Umbilical cord (tissue), 2 donors: ENCODE measurements around the gene TTC9B. TPM values are rescaled to one million over a fixed set of nuclear protein-coding genes. Genes with fewer than 3 reads are reported as not detected.

Experiments used
- DNase-seq: peaks from one replicate; pipeline ENCODE4 v3.0.0-alpha.2; 2015; ENCODE audit warnings: low spot score
- total RNA-seq: library from RNA; depleted of rRNA; stranded (reverse); fragments of >200 nt; gene quantifications from one replicate; pipeline ENCODE4 v1.2.3, GENCODE V29; 2014; ENCODE audit warnings: low replicate concordance; ENCODE audit not compliant: insufficient read depth

TTC9B gene
- total RNA-seq, 1 donor from 2014 or later, result not detected

GRCh38 chr19:40249201-40249600 lies 31.0 kb upstream of the TTC9B start:
- no peak for DNase-seq

DNA sequence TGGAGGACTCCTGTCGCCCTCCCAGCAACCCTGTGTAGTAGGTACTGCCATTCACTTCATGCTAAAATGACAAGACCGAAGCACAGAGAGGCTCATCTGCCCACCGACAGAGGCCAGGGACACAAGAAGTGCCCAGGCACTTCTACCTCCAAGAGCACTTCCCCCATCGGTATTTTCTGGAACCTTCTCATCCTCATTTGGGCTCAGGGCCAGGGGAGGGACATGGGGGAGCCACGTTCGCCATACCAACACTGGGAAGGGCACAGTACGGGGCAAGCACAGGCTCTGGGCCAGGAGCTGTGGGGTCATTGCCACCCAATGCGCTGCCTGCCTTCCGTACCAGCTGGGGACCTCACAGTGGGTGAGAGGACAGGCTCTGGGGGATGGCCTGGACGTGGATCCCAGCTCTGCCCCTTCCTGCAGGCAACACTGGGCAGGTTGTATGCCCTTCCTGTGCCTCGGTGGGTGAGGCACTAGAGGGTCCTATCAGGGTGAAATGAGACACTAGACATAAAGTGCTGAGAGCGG lies 29.6 kb upstream of the TTC9B start:
- no peak for DNase-seq

DNA sequence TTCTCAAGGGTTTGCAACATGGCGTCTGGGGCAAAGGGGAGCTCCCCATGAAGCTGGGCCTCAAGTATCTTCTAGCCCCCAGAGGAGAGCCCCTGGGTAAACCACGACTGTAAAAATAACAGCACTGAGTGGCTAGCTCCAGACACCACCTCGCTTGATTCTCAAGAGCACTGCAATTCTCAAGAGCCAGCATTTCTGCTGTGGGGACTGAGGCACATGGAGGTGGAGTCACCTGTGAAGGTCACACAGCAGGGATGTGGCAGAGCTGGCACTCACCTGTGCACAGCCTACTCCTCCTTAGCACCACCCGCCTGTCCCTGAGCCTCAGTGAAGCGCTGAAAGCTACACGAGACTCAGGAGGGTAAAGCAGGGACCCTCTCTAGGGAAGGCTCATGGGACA lies 29.0 kb upstream of the TTC9B start:
- DNase-seq, result no peak

DNA sequence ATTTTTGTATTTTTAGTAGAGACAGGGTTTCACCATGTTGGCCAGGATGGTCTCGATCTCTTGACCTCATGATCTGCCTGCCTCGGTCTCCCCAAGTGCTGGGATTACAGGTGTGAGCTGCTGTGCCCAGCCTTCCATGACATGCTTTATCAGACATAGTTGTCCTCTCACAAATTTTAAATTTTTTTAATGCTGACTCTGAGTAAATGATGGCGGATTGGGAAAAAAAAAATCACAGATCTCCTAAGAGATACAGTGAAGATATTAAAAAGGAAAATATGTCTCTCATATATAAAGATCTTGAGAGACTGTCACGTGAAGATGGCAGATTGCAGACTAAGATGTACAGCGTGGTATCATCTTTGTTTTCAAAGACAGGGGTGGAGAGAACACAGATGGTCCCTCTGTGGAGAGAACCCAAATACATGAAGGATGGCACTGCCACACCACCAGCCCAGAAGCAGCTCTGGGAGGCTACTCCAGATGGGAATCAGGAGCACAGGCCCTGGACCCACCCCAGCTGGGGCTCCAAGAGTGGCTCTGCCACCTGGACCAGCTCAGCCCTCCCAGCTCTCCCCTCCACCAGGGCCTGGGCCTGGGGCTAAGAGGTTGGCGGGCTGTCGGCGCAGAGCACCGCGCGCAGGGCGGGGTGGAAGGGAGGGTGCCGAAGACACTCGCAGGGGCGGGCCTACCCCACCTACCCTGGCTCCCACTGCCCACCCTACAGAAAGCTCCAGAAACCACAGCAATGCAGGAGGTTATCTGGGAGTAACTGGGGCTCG lies 28.3 kb upstream of the TTC9B start:
- DNase-seq, result no peak

GRCh38 chr19:40245506-40246128 lies 27.4 kb upstream of the TTC9B start:
- DNase-seq, result no peak

DNA sequence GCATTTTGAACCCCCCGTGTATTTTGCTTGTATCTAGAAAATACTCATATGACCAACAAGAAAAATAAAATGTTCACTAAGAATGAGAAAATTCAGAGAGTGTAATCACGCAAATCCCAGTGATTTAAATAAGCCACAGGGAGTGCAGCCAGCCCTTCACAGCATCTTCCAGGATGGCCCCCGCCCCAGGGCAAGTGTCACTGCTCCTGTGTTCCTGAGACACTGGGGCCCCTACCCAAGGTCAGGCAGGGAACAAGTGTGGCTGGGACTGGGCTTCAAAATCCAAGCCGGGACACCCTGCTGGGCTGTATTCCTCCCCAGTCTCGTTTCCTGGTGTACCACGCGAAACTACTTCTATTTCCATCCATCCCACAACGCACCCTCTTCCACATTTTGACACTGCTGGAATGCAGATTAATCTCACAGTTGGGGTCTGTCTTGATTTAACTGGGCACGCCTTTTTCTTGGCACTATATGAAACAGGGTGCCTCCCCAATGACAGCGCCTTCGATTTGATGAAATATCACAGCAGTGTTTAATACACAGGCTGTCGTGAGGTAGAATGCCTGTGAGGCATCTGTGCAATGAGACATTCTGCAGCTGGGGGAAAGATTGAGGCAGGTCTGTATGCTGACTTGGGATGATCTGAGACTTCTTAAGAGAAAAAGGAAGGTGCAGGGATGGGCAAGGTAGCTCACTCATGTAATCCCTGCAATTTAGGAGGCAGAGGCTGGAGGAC lies 26.6 kb upstream of the TTC9B start:
- no peak for DNase-seq

GRCh38 chr19:40243181-40243580 lies 25.0 kb upstream of the TTC9B start:
- no peak for DNase-seq

DNA sequence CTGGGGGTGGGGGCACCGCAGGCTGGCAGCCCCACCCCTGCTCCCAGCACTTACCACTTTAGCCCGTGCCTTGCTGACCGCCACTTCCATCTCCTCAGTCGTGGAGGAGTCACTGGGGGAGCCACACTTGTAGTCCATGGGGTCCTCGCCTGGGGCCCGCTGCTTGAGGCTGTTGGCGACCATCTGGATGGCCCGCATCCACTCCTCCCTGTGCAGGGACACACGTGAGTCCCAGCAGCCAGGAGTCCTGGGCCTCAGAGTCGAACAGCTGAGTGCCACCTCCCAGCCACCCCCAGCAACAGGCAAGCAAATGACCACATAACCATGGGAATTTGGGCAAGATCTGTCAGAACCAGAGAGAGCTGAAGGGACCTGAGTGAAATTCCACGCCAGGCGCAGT lies 24.3 kb upstream of the TTC9B start:
- no peak for DNase-seq

DNA sequence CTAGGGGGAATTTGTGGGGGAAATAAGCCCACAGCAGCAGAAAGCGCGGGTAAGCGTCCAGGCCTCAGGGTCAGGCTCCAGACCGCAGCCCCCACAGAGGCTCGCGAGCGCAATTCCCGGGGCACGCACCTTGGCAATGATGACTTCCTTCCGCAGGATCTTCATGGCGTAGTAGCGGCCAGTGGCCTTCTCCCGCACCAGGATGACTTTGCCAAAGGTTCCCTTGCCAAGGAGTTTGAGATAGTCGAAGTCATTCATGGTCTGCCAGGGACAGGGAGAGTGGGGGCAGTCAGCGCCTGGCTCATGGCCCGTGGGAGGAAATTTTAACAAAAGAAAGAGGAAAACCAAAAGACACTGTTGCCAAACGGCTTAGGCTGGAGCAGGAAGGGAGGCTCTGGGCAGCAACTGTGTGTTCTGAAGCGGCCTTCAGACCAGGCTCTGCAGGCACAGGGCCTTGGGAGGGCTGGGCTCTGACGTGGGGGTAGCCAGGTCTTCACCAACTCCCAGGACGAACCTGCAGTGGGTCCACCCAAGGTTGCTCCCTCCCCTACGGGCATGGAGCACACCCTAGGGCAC lies 23.7 kb upstream of the TTC9B start:
- no peak for DNase-seq

GRCh38 chr19:40241125-40241808 lies 23.1 kb upstream of the TTC9B start:
- DNase-seq, result no peak

GRCh38 chr19:40240332-40240731 lies 22.1 kb upstream of the TTC9B start:
- DNase-seq, result no peak

GRCh38 chr19:40239415-40240226 lies 21.4 kb upstream of the TTC9B start:
- DNase-seq, result no peak

DNA sequence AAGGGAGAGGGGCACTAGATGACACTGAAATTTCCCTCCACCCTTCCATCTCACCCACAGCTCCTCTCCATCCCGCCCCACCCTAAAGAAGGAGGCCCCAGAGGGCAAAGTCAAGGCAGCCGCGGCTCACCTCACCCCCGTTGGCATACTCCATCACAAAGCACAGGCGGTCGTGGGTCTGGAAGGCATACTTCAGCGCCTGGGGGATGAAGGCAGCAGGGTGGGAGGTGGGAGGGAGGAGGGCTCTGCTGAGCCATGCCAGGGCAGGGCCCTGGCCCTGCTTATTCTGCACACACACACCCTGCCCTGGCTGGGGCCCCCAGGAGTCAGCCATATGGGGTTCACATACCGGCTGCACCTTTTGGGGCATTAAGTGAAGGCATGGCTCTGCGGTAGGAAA lies 20.6 kb upstream of the TTC9B start:
- DNase-seq, result no peak

DNA sequence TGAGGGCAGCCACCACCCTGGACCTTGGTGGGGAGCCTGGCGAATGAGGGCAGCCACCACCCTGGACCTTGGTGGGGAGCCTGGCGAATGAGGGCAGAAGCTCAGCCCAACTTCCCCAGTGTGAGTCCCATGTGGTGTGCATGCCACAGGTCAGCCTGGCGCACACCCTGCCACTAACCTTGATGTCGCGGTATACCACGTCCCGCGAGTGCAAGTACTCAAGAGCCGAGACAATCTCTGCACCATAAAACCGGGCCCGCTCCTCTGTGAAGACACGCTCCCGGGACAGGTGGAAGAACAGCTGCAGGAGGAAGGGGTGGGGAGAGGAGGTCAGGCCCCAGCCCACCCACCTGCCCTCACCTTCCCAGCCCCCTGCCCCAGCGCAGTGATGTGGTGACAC lies 19.6 kb upstream of the TTC9B start:
- DNase-seq, result no peak

DNA sequence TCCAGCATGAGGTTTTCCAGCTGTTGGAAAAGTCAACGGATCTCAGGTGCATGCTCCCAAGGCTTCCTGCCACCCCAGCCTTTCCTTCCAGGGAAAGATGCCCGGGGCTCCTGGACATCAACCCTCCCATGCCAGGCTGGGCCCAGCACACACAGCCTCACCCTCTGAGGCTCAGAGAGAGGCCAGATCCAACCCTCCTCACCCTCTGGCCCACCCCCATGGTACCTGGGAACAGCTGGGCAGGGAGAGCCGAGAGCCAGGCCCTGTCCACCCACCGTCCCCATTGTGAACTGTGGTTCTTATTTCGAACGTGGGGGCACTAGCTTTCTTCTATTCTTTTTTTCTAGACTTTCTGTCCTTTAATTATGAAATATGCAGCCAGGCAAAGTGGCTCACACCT lies 18.2 kb upstream of the TTC9B start:
- no peak for DNase-seq

- no peak for DNase-seq
These were observed 17.8 kb upstream of the TTC9B start for GRCh38 chr19:40236026-40236355.

- DNase-seq, result no peak
These were observed 17.2 kb upstream of the TTC9B start for GRCh38 chr19:40235238-40236025.

DNA sequence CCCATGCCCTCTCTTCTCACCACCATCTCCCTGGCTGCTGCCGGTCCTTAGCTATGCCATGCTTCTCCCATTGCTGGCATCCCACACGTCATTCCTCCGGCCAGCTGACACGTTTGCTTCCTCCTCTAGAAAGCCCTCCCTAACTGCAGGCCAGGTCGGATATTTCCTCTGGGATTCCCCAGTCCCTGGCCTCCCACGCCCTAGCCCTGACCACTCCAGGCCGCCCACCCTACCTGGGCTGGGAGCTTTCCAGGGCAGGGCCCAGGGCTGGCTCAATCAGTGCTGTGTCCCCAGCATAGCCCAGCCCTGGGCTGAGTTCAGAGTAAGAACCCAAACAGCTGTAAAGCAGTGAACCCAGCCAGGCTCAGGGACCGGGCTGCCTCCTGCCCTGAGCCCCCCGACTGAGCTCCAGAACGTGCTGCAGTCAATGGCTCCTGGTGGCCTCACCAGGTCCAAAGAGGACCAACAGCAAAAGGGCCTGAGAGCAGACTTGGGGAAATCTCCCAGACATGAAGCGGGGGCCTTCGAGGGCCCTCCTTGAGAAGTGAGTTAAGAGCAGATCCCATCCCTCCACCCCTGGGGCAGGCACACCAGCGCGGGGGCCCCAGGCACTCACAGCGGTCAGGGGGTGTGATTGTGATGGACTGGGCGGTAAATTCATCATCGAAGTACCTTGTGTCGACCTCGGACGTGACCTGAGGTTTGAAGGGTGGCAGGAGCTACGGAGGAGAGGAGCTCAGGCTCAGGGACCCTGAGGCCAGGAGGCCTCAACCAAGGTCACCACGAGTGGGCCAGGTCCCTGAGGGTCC lies 16.4 kb upstream of the TTC9B start:
- DNase-seq, result no peak

DNA sequence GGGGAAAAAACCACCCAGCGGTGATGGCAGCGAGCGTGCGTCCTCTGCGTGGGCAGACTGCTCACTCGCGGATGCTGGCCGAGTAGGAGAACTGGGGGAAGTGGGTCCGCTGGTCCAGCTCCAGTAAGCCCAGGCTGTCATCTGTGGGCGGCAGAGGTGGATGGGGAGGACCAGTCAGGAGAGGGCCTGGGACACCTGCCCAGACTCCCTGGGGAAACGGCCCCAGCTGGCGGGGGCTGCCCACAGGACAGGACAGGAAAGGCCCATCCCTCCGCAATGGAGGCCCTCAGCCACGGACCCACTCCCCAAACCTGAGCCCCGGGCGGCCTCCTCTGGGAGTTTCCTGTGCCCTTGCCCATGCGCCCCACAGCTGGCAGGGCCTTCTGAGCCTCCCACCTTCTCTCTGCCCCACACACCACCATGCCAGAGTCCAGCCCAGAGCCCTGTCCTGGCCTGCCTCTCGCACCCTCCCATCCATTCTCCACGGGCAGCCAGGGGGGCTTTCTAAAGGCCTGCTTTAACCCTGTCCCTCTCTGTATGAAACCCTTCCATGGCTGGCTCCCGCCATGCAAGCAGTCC lies 15.7 kb upstream of the TTC9B start:
- no peak for DNase-seq
